ENCODE results near the gene ANKRD44.

Gene ANKRD44

DNA sequence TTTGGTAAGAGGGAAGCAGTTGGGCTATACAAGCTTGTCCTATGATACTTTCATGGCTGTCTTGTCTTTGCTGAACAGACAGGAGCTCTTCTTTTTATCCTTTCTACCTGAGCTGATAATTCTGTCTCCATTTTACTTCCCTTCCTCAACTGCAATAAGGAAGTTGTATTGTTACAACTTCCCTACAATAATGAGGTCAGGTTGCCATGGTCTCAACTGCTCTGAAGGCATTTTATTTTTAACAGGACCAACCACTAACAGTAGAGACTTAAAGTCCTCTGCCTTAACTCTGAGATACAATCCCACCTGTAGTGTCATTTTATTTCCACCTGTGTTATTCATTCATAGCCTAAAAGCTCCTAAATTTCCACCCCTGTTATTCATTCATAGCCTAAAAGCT lies 265.5 kb downstream of the ANKRD44 start:
- TF ChIP-seq, protein P1, sequence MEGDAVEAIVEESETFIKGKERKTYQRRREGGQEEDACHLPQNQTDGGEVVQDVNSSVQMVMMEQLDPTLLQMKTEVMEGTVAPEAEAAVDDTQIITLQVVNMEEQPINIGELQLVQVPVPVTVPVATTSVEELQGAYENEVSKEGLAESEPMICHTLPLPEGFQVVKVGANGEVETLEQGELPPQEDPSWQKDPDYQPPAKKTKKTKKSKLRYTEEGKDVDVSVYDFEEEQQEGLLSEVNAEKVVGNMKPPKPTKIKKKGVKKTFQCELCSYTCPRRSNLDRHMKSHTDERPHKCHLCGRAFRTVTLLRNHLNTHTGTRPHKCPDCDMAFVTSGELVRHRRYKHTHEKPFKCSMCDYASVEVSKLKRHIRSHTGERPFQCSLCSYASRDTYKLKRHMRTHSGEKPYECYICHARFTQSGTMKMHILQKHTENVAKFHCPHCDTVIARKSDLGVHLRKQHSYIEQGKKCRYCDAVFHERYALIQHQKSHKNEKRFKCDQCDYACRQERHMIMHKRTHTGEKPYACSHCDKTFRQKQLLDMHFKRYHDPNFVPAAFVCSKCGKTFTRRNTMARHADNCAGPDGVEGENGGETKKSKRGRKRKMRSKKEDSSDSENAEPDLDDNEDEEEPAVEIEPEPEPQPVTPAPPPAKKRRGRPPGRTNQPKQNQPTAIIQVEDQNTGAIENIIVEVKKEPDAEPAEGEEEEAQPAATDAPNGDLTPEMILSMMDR (conservative IDR thresholded peaks at IDR 0.05; ENCODE audit: low read length): no peak
- no peak for TF ChIP-seq EZH2phosphoT487 (IDR thresholded peaks at IDR 0.05; ENCODE audit: borderline replicate concordance)
- Histone ChIP-seq H3K79me2 (ENCODE audit: insufficient read depth, low read length) (no peaks in the 10 kb centered on the region), H3K36me3 (ENCODE audit: insufficient read depth, low read length) (no peaks in the 10 kb centered on the region)

DNA sequence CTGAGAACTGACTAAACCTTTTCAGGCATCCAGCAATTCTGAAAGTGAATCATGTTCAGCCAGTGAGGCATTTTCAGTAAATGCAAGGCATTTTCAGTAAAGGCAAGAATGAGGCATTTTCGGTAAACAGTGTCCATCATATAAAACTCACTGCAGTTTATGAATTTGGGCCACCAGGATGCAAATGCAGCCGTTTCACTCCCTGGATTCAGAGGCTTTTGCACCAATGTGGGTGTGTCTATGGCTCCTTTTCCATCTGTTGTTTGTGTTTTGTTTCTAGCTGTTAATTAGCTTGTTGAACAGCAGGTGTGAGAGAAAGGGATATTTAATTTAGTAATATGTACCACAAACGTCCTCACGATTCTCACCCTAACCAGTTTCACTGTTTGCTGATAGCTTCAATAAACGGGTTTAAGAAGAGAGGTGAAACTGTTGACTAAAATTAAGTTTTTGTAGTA lies 267.8 kb downstream of the ANKRD44 start:
- Histone ChIP-seq H3K27me3 (ENCODE audit: insufficient read depth, low read length, poor library complexity, severe bottlenecking) (no peaks in the 10 kb centered on the region), H3K79me2 (ENCODE audit: insufficient read depth, low read length) (no peaks in the 10 kb centered on the region), H3K9me2 (replicated peaks; ENCODE audit: low read depth, low read length) (no peaks in the 10 kb centered on the region), H3K4me1 (ENCODE audit: insufficient read depth, low read length, poor library complexity, severe bottlenecking) (peaks cover 20% of the 10 kb centered on the region), H3F3A (ENCODE audit: low read depth) (no peaks in the 10 kb centered on the region; the same call in 1 of the 2 replicates), H4K20me1 (ENCODE audit: insufficient read depth, low read length, poor library complexity, severe bottlenecking) (no peaks in the 10 kb centered on the region), H3K4me2 (ENCODE audit: low read depth, low read length, poor library complexity, severe bottlenecking) (no peak overlapping the region), H3K4me3 (ENCODE audit: low read length, poor library complexity, severe bottlenecking) (no peak overlapping the region), H3K36me3 (ENCODE audit: insufficient read depth, low read length) (peaks cover 3% of the 10 kb centered on the region; the same call in 1 of the 2 replicates), H3K9me3 (ENCODE audit: insufficient read depth, low read depth, low read length) (no peaks in the 10 kb centered on the region), H2AFZ (ENCODE audit: low read length) (no peak overlapping the region), H3K9ac (ENCODE audit: low read depth, low read length, poor library complexity, severe bottlenecking) (no peak overlapping the region)
- no peak for TF ChIP-seq EZH2phosphoT487 (IDR thresholded peaks at IDR 0.05; ENCODE audit: borderline replicate concordance)
- TF ChIP-seq, protein P1 (conservative IDR thresholded peaks at IDR 0.05; ENCODE audit: low read length): no peak

More for the DNA sequence above, 265.5 kb downstream of the ANKRD44 start:
- Histone ChIP-seq H2AFZ (ENCODE audit: low read length) (peak overlapping the region; percentile 38; the same call in 1 of the 2 replicates), H3F3A (ENCODE audit: low read depth) (no peaks in the 10 kb centered on the region; the same call in 1 of the 2 replicates), H3K4me1 (ENCODE audit: insufficient read depth, low read length, poor library complexity, severe bottlenecking) (peaks cover 20% of the 10 kb centered on the region), H3K4me3 (ENCODE audit: low read length, poor library complexity, severe bottlenecking) (no peak overlapping the region), H3K27me3 (ENCODE audit: insufficient read depth, low read length, poor library complexity, severe bottlenecking) (no peaks in the 10 kb centered on the region), H3K9me3 (ENCODE audit: insufficient read depth, low read depth, low read length) (no peaks in the 10 kb centered on the region), H3K9me2 (replicated peaks; ENCODE audit: low read depth, low read length) (no peaks in the 10 kb centered on the region), H3K4me2 (ENCODE audit: low read depth, low read length, poor library complexity, severe bottlenecking) (peak overlapping the region; percentile 55), H3K9ac (ENCODE audit: low read depth, low read length, poor library complexity, severe bottlenecking) (no peak overlapping the region), H4K20me1 (ENCODE audit: insufficient read depth, low read length, poor library complexity, severe bottlenecking) (no peaks in the 10 kb centered on the region)

DNA sequence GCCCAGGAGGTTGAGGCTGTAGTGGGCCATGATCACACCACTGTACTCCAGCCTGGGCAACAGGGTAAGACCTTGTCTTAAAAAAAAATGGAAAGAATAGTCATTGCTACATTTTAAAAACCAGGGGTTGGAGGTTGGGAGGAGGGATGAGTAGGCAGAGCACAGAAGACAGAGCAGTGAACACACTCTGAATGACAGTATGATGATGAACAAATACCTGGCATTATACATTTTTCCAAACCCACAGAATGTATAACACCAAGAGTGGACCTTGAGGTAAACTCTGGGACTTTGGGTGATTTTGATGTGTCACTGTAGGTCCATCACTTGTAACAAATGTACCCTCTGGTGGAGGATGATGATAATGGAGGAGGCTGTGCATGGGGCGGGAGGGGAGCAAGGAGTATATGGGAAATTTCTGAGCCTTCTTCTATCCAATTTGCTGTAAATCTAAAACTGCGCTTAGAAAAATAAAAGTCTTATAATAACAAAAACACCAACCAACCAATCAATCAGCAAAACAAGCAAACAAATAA lies 272.6 kb downstream of the ANKRD44 start:
- H2AFZ ChIP-seq (ENCODE audit: low read length): no peak overlapping the region

More for the DNA sequence above, 272.6 kb downstream of the ANKRD44 start:
- Histone ChIP-seq H3K36me3 (ENCODE audit: insufficient read depth, low read length) (peaks cover 4% of the 10 kb centered on the region; the same call in 1 of the 2 replicates), H4K20me1 (ENCODE audit: insufficient read depth, low read length, poor library complexity, severe bottlenecking) (no peaks in the 10 kb centered on the region), H3K27me3 (ENCODE audit: insufficient read depth, low read length, poor library complexity, severe bottlenecking) (no peaks in the 10 kb centered on the region), H3K4me2 (ENCODE audit: low read depth, low read length, poor library complexity, severe bottlenecking) (no peak overlapping the region), H3K4me1 (ENCODE audit: insufficient read depth, low read length, poor library complexity, severe bottlenecking) (no peaks in the 10 kb centered on the region), H3K4me3 (ENCODE audit: low read length, poor library complexity, severe bottlenecking) (no peak overlapping the region), H3K9ac (ENCODE audit: low read depth, low read length, poor library complexity, severe bottlenecking) (no peak overlapping the region), H3K9me2 (replicated peaks; ENCODE audit: low read depth, low read length) (no peaks in the 10 kb centered on the region), H3K9me3 (ENCODE audit: insufficient read depth, low read depth, low read length) (no peaks in the 10 kb centered on the region), H3F3A (ENCODE audit: low read depth) (no peaks in the 10 kb centered on the region), H3K79me2 (ENCODE audit: insufficient read depth, low read length) (no peaks in the 10 kb centered on the region)
- TF ChIP-seq, protein P1 (conservative IDR thresholded peaks at IDR 0.05; ENCODE audit: low read length): peak; percentile 28; the same call in 1 of the 2 replicates
- TF ChIP-seq EZH2phosphoT487 (IDR thresholded peaks at IDR 0.05; ENCODE audit: borderline replicate concordance): no peak
